ENCODE measurements around the gene CDKL5.

The CDKL5 gene

DNA sequence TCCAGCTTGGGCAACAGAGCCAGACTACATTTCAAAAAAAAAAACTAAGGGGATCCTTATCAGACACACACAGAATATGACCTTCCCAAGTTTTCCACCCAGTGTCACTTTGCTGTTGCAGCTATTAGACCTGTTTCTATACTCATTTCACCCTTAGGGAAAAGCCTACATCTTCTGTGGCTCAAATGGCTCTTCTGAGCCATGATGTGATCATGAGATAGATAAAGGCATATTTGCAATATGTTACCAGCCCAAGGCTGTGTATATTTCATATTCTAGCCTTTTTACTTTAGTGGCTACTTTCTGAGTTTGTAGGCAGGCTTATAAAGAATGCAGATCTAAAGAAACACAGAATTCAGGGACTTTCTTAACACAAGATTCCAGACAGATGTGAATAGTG is 227.2 kb downstream of the CDKL5 start:
- DNase-seq = no peak

DNA sequence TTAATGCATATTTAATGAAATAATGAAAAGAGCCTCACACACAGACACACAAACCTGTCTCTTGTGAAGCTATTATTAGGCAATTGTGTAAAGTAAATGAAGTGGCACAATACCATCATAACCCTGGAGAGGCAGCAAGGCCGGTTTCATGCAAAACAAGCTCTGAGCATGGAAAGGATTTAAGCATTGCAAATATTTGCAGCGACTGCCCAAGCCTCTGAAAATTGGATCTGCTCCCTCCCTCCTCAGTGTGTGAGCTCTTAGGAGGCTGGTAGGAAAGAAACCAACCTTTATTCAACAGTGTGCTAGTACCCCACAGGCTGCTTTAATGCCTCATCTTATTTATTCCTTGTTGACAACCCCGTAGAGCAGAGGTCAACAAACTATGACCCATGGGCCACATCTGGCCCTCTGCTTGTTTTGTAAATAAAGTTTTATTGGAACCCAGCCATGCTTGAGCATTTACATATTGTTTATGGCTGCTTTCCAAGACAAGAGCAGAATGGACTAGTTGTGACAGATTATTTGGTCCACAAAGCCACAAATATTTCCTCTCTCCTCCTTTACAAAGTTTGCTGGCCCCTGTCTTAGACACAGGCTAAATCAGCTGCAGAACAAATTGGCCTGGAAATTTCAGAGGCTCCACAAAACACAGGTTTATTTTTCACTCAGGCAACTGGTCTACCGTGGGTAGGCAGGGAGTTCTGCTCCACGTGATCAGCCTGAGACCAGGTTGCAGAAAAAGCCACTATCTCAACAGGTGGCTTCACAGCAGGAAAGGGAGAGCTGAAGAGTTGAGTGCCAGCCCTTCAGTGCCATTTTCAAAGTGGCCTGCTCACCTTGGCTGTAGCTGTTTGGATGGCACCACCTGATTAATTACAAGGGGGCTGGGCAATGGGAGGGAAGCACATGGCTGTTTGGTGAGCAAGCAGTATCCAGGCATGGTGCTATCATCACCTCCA is 229.7 kb downstream of the CDKL5 start:
- no peak for DNase-seq

DNA sequence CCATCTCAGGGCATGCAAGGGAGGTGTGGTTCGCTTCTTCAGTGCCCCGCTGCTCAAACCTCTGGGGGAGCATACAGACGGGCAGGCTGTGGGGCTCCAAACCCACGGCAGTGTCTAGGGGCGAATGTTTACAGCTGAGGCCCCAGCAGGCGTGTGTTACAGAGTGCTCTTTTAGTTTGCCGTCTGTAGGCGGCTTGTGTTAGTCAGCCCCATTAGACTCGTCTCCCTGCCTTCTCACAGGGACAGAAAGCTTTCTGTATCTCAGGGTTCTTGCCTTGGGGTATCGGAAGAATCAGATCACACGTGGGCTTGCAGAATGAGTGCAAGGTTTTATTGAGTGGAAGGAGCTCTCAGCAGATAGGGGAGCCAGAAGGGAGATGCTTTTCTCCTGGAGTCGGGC is 235.9 kb downstream of the CDKL5 start:
- DNase-seq = no peak

DNA sequence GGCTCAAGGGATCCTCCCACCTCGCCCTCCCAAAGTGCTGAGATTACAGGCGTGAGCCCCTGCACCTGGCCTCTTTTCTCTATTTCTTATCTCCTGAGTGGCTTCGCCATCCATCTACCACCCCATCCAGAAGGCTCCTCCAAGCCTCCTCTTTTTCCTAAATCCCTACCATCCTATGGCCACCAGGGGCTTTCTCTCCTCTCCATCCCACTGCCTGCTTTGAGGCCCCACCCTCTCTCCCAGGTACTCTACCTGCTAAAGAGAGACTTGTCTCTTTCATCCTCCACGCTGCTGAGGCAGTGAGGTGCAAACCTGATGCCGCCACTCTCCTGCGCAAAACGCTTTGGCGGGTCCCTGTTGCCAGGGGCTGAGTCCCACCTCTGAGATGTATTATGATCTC is 239.5 kb downstream of the CDKL5 start:
- no peak for DNase-seq

DNA sequence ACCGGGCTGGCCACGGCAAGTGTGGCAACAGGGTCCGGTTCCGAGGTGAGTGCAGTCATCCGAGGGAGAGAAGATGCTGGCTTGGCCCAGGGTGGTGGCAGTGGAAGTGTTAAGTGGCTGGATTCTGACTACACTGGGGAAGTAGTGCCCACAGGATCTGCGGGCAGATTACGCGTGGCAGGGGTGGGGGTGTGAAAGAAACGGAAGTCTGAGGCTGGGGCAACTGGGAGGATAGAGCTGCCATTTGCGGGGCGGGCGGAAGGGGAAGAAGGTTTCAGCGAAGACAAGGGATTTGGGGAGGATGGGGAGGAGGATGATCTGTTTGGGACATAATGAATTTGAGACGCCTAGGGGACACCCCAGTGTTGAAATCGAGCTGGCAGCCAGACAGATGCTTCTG is 241.2 kb downstream of the CDKL5 start:
- no peak for DNase-seq

DNA sequence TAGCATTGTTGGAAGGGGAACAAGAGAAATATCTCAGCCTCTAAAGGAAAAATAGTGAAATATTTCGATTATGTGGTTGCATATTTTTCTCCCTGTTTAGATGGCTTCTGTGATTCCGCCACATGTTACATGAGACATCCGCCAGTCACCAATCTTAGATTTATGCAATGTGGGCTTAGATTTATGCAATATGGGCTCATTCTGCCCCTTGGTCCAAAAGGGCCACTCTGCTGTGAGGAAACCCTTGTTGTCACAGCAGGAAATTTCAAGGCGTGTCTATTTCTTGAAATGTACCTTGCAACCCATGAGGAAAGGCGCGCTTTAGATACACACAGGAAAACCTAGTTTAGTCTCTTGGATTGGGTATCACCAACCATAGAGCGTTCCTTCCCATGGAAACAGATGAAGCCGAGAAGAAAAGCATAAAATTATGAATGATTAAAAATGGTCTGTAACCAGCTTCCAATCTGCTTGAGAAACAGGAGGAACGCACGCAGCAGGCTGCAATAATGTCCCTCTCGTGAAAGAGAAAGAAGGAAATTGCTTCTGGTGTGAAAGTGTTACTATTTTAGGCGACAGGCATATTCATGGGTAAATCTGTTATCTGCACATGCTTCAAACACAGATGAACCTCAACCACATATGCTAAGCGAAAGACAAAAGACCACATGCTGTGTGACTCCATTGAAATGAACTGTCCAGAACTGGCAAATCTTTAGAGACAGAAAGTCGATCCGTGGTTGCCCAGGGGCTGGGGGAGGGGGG is 242.8 kb downstream of the CDKL5 start:
- no peak for DNase-seq

DNA sequence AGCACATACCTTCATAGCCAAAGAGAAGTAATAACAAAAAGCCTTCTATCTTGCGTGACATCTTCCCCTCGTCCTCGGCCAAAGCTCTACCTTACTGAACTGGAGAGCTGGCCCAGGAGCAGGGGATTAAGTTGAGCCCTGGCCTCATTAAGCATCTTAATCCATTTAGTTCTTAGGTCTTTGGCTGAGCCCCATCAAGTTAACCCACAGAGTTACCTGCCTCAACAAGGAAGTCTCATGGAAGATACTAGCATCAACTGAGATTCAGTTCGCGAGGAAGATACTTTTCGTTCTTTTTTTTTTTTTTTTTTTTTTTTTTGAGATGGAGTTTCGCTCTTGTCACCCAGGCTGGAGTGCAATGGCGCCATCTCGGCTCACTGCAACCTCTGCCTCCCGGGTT is 246.6 kb downstream of the CDKL5 start, which contains the start of gene RS1:
RS1 (minus strand) TSS at position 101 of the 400 bp plus-strand sequence; CDS start at position 61, 40 bp downstream.
- no peak for DNase-seq

DNA sequence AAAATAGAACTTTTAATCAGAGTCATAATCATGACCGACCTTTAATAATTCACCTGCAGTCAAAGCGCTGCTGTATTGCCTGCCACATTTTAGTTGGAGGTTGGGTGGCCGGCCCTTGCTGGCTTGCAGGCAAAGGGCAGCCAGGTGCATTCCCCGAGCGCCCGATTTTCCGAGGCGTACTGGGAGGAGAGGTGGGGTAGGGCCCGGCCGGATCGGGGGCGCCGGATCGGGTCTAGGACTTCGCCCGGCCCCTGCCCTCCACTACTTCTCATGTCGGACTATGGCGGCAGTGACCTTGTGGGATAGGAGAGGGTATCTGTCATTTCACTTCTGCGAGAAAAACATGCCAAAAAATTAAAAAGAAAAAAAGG is 249.0 kb downstream of the CDKL5 start:
- DNase-seq = no peak

DNA sequence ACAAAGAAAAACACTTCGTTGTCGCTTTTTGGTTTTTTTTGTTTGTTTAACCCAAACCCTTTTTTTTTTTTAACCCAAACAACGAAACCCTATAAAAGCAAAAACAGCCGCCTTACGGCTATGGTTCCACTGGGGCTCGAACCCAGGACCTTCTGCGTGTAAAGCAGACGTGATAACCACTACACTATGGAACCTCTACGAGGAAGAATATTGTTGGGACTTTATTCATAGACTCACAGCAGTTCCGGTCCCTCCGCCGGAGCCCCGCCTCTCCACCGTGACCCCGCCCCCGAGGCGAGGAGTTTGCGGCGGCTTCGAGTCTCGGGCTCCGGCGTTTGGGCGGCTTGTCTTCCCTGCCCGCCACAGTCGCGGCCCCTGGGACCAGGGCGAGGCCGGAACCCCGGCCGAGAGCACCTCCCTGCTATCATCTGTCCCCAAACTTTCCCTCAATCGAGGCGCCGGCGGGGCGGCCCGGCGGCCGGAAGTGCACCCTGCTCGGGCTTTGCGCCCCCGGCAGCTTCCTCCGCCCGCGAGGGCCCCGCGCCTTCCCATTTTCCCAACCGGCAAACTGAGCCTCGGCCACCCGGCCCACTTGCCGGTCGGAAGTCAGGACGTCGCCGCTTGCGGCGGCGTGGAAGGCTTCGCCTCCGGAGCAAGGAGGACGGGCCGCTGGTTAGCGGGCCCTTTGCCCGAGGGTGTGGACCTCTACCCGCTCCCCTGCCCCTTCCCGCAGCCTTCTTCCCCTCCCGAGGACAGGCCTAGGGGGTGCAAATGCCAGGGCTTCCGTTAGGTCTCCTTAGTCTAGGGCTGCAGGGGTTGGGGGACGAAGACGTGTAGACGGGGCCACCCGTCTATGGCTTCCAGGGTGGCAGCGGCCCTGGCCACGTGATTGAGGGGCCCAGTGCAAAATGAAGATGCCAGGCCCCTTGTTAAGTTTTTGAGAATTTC is 249.7 kb downstream of the CDKL5 start:
- DNase-seq = peak; percentile 64

DNA sequence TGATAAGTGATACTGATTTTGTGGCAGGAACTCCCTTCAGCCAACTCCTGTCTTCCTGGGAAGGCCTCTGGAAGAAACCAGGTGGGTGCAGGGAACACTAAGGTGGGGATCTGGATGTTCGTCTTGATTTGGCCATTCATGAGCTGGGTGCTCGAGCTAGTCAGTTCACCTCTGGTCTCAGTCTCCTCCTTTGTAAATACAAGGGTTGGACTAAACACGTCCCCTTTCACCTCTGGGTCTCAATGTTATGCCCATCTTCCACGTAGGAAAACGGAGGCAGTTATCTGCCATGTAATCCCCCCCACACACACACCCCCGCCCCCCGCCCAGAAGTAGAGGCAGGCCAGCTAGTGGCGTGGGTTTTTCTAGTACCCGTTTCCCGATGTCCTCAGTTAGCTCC is 250.6 kb downstream of the CDKL5 start:
- DNase-seq = no peak

DNA sequence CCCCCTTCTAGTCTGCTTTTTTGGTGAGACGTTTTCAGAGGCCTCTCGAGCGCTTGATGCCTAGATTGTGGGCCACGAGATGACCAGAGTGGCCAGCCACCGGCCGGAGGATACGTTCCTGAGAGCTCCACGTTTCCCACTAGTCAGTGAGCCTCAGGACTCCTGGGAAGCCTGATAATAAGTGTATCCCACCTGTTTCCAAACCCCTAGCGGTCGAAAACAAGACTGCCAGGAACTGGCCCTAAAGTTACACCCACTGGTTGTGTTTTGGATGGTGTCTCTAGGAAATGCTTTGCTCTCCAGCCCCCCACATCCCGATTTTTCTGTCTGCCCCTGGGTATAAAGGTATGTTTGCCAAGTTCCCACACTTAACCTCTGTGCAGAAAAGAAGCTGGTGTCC is 251.1 kb downstream of the CDKL5 start:
- no peak for DNase-seq

DNA sequence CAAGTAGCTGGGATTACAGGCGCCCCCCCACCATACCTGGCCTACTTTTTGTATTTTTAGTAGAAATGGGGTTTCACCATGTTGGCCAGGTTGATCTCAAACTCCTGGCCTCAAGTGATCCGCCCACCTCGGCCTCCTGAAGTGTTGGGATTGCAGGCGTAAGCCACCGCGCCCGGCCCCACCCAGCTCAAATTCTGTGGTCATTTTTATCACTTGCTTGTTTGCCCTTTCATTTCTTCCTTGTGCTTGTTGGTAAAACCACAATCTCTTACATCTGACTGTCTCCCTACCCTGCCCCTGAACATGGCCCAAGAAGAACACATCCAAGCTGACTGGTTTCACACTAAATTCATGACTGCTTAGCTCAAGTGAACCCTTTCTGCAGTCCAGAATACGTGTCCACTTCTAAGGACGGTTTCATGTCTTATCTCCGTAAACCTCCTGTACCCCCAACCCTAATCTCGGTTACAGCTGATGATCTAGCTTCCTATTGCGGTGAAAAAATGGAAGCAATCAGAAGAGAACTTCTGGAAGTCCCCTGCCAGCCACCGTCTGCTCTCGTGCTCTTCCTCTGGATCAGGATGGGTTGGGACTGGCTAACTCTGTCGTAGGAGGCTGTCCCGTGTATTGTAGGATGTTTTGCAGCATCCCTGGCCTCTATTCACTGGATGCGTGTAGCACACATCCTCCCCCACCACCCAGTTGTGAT is 251.9 kb downstream of the CDKL5 start:
- no peak for DNase-seq

DNA sequence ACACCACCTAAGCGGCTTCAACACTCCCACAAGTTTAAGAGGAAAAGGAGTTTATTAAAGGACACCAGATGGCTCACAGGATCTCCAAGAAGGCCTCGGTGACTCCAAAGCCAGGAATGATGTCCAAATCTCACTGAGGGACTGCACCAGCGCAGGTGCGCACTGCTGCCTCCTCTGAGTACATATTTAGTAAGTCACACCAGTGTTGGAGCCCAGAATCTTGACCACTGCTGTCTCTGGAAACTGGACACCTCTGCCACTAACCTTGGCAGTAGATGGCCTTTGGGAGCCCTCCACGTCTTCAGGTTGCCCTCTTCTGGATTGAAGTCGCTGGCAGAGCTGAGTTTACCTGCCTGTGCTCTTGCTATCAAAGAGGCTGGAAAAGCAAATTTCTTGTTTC is 256.6 kb downstream of the CDKL5 start:
- DNase-seq = no peak

DNA sequence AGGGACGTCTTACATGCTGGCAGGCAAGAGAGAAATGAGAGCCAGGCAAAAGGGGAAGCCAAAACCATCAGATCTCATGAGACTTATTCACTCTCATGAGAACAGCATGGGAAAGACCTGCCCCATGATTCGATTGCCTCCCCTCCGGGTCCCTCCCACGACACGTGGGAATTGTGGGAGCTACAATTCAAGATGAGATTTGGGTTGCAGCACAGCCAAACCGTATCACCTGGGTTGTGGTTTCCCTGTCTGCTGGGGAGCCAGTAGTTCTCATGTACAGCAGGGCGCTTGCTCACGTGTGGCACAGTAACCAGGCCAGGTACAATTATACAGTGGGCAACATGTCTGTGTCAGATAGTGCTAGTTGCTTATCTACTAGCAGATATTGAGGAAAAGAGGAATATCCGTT is 257.6 kb downstream of the CDKL5 start:
- no peak for DNase-seq

DNA sequence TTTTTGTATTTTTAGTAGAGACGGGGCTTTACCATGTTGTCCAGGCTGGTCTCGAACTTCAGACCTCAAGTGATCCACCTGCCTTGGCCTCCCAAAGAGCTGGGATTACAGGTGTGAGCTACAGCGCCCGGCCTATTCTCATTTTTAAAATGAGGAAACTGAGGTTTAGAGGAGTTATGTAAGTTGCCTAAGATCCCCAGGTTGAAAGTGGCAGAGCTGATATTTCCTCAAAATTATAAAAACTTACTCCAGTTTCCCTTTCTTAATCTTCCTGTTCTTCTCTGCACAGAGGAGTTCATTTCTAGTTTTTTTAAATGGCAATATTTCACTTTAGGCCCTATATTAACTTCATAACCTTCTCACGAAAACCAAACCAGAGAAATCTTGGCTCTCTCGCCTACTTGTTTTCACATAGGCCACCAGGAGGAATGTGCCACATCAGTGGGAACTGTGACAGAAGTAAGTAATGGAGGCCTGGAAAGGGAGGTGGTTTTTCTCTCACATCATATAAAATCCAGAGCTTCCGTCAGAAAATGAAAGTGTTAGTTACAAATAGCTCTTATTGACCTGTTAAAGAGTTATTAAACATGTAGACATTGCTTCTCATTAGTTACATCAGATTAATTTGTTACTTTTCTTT is 262.6 kb downstream of the CDKL5 start:
- no peak for DNase-seq

DNA sequence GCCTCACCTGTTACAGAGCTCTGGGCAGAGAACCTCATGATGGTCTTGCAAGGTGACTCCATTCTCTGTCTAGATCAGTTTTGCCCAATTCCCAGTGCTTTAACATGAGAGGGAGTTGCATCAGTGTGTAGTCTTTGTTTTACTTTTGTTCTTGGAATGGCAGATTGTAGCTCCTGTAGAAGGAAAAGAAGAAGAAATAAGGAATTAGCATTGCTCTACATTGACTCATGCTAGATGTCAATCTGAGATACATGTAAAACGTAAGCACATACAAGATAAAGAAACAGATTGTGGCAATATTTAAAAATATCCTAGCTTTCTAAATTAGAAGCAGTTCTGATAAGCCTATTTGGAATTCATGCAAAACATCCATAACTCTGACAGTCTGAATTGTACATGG is 266.0 kb downstream of the CDKL5 start:
- no peak for DNase-seq

DNA sequence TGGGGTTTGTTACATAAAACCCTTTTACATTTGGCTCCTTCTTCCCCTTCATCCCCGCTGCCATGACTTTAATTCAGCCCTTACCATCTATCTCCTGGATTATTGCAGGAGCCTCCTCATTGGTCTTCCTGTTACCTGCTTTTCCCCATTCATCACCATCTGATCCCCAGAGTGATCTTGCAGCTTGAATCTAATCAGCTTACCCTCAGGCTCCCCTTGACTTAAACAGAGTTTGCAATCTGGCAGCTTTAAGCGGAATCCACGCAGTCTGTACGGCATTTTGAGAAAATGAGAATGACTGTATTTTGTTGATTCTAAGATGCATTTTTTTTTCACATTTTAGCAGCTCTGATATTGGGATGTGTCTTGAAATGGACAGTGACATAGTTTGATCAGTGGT is 267.1 kb downstream of the CDKL5 start:
- DNase-seq = no peak

DNA sequence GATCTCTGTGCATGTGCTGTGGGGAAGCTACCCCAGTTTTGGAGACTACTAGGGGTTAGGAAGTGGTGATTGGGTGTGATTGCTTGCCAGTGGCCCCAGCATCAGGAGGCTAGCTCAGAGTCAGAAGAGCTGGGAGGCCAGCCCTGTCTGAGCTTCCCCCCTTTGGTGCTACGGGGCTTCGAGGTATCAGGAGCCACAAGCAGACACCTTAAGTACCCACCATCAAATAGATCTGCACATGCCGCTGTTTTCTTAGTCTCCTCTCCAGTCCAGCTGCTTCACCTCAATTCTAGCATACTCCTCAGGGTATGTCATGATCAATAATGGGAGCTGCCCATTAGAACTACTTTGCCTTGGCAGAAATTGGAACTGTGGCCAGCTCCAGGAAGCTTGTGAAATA is 271.2 kb downstream of the CDKL5 start:
- DNase-seq = no peak

DNA sequence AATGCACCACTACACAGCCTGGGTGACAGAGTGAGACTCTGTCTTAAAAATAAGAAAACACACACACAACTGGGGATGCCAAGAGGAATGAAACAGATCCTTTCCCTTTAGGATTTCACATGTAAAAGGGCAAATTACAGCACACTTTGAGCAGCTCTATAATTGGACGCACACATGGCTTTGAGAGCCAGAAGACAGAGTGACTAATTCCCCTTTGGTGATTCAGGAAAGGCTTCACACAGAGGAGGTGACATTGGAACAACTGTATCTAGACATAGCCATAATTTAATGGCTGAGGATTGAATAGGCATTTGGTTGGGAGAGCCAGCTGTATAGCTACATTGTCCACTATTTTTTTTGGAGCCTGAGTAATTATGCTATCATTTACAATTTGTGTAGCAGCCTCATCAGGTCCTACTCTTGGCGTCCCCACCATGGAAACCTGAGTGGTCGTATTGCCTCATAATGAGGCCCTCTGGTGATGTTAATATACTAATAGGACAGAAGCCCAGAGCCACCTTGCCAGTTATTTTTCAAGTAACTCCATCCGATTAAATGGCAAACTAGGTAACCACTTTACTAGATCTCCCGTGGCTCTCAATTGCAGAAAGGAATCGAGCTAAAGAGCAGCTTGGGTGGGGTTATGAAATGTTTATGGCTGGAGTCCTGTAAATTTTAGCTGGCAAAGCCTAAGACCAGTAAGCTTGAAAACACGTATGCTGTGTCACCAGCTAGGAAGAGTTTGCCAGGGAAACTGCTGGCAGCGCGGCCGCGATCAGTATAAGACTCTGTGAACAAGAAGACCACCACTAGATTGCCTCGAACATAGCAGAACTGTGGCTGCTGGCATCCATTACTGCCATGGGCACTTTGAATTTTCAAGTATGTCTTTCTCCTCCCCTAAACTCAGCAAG is 273.6 kb downstream of the CDKL5 start:
- no peak for DNase-seq

DNA sequence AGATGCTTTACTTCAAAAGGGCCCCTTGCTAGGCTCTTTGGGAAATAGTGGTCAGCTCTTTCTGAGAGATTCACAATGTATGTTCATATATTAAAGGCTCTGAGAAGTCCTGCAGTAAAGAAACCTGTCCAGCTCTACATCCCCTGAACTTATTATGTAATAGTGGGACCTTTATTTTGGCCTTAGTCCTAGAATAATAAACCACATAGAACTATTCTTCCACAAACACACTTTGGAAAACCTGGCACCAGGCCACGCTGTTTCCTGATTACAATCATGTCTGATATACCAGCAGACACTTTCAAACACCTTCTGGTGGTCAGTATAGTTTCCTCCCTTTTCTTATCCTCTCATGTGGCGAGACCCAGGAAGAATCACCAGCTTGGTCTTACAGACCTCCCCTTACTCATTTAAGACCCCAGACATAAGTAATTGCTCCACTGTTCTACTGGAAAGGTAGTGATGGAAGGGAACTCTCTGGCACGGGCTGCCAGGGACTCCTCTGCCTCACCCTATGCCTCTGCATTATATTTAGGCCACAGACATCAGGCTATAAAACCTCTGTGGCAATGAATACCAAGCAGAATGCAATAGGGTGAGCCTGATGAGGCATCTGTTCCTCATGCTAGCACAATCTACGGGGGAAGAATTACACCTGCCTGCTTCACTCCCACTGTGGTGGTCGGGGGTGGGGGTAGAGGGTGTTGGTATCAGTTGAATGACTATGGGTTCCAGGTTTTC is 276.4 kb downstream of the CDKL5 start:
- no peak for DNase-seq

Data from EL (cell line).